DMS114 treated with DMSO at 0.1 percent for 48 hours (cell line): ENCODE measurements around the gene SLC25A25.
"Not testable (repeated sequence)": the region's sequence is repeated elsewhere in the genome, so short reads cannot be mapped to it uniquely, and the experiment has no call there.

Experiments used
- DNase-seq: peaks from one replicate; lab custom pipeline; 2025; ENCODE audit not compliant: unreplicated experiment; lab: John Stamatoyannopoulos, UW

SLC25A25 gene

DNA sequence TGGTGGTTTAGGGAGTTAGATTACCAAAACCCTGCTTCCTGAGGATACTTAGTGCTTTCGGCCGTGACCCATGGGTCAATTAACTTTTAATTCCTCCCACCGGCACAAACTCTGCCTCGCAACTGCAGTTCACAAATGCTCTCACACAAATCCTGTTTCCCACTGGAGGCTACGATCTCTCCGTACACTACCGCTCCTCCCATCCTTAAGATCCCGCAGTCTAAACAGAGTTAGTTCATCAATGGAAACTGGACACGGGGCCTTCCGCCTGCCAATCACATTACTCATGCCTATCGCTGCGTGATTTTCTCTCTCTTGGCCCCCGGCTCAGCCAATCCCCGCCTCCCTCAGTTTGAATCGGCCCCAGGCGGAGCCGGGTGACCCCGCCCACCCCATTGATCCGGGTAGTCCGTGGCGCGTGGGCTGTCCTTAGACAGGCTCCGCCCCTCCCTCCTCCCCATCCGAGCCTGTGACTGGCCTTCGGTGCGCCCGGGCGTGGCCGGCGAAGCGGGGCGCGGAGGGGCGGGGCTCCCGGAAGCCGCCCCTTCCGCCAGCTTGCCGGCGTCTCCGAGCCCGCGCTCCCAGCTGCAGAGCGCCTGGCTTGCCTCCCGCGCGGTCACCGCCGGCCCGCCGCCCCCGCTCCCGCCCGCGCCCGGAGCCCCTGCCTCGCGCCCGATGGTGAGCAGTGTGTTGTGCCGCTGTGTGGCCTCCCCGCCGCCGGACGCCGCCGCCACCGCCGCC lies at the start of gene SLC25A25:
SLC25A25 (plus strand) TSS at position 588 of the 741 bp plus-strand sequence; CDS start at position 676, 88 bp downstream.
- peak; percentile 96 for DNase-seq

DNA sequence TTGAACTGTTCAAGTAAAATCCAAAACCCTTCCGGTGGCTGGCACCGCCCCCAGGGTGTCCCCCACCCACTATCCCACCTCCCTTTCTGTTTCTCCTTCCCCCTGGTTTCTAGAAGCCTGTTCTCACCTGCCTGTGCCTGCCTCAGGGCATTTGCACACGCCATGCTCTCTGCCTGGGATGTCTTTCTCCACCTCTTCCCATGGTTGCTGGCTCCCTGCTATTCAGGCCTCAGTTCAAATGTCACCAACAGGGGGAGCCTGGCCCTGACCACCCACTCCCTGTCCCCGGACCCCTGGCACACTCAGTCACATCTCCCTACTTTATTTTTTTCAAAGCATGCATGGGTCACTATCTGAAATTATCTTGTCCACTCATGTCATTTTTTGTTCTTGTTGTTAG lies 47.3 kb upstream of the SLC25A25 start:
- no peak for DNase-seq

DNA sequence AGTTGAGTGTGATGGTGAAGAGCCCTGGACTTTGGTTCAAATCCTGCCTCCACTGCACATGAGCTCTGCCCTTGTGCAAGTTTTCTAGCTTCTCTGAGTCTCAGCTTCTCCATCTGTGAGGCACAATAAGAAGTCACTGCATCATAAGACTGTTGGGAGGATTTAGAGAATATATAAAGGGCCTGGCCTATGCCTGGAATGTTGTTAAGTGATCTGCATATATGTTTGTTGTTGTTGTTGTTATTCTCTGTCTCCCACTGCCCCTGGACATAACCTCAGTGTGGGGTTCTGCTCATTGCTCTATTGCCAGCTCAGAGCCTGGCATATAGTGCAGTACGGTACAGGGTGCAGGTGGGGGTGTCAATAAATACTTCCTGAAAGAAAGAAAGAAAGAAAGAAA lies 46.9 kb upstream of the SLC25A25 start:
- no peak for DNase-seq

DNA sequence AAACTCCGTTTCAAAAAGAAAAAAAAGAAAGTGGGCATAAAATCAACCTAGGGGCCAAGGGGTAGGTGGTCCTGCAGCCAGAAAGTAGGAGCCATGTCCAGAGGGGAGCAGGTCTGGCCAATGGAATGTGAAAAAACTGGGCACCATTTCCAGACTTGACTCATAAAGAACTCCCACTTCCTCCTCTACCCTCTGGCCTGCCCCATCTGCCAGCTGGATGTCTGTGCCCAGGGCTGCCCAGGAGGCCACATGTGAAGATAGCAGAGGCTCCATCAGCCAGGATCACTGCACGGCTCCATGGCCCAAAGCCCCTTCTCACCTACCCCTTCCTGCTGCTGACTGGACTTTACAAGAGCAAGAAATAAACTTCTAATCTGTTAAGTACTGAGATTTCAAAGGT lies 45.1 kb upstream of the SLC25A25 start:
- no peak for DNase-seq

DNA sequence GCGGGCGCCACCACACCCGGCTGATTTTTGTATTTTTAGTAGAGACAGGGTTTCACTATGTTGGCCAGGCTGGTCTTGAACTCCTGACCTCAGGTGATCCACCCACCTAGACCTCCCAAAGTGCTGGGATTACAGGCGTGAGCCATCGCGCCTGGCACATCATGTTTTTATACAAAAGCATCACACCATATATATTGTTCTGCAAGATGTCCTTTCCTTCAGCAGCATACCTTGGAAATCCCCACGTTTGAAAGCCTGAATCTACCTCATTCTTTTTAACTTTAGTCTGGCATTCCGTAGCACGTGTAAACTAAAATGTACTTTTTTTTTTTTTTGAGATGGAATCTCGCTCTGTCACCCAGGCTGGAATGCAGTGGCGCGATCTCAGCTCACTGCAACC lies 44.4 kb upstream of the SLC25A25 start:
- not testable (repeated sequence) for DNase-seq

DNA sequence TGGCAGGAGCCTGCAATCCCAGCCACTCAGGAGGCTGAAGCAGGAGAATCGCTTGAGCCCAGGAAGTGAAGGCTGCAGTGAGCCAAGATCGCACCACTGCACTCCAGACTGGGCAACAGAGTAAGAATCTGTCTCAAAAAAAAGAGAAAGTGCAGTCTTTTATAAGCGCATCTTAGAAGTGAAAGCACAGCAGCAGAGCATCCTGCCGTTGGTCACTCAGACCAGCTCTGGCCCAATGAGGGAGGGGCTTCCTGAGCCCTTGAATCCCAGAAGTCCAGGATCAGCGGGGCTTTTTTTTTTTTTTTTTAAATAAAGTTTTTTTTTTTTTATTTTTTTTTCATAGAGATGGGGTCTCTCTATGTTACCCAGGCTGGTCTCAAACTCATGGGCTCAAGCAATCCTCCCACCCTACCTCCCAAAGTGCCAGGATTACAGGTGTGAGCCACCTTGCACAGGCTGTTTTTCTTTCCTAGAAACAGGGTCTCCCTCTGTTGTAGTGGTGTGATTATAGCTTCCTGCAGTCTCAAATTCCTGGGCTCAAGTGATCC lies 43.2 kb upstream of the SLC25A25 start:
- DNase-seq: no peak

DNA sequence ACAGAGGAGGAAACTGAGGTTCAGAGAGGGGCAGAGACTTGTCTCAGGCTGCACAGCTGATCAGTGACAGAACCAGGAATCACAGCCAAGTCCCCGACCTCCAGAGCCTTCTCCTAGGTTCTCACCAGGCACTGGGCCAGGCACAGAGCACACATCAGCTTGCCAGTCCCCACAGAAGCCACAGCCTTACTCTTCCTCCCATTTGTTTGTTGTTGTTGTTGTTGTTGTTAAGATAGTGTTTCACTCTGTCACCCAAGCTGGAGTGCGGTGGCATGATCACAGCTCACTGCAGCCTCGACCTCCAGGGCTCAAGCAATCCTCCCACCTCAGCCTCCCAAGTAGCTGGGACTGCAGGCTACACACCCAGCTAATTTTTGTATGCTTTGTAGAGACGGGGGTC lies 42.3 kb upstream of the SLC25A25 start:
- DNase-seq: no peak

DNA sequence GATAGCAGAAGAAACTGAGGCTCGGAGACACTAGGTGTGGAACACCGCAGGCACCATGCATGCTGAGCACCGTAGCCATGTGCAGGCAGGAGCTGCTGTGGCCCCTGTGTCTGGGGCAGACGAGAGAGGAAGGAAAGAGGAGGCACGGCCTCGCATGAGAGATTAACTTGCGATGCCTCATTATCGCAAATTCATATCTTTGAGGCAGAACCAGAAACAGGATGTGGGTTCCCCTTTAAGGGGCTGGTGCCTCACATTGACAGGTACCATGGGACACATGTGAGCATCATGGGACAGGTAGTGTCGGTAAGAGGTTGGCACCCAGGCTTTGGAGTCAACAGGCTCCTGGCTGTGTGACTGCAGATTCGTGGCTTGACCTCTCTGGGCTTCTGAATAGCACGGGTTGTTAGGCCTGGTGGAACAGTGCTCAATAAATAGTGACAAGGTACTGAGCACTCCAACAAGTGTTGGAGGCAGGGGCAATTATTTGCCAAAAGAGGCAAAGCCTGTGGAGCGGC lies 41.7 kb upstream of the SLC25A25 start:
- no peak for DNase-seq

DNA sequence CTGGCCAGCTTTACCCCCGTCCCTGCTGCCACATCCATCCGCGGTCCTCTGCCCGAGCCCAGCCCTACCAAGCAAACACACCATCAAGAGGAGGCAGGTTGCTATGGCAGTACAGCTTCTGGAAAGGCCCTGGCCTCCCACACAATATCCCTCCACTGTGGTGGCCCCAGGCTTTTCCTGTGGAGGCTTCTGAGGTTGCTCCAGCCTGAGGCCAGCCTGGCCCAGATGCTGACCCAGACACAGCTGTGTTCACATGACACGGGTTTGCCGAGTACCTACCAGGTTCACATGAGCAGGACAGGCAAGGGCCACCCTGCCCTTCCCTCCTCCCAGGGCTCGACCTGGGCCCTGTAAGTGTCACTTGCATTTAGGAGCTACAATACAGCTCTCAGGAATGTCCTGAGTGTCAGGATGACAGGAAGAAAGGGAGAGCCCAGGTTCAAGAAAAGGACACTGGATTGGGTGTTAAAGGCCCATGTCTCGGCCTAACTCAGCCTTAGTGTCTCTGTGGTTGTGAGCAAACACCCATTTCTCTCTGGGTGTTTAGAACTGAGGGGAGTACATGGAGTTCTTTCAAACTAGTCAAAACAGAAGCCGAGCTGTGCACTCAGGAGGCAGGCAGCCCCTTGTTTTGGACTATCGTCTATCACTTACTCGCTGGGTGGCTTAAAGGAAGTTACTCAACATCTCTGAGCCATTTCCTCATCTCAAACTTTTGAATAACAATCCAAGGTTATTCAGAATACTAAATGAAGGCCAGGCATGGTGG lies 41.1 kb upstream of the SLC25A25 start:
- no peak for DNase-seq

DNA sequence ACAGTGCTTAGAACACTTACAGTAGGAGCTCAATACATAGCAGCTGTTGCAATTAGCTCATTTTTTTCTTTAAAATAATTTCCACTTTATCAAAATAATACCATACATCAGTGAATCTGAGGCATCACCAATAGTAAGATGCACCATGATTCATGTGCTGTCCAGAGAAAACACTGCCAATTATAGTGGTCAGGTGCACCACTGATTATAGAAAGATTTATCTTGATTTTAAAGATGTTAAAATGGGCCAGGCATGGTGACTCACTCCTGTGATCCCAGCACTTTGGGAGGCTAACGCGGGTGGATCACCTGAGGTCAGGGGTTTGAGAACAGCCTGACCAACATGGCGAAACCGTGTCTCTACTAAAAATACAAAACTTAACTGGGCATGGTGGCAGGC lies 40.3 kb upstream of the SLC25A25 start:
- DNase-seq: no peak

DNA sequence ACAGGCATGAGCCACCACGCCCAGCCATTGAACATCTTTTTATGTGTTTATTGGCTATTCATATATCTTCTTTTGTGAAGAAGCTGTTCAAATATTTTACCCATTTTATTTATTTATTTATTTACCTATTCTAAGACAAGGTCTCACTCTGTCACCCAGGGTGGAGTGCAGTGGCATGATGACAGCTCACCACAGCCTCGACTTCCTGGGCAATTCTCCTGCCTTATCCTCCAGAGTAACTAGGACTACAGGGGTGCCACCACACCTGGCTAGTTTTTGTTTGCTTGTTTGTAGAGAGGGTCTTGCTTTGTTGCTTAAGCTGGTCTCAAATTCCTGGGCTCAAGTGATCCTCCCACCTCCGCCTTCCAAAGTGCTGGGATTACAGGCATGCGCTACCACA lies 34.4 kb upstream of the SLC25A25 start:
- DNase-seq: no peak

DNA sequence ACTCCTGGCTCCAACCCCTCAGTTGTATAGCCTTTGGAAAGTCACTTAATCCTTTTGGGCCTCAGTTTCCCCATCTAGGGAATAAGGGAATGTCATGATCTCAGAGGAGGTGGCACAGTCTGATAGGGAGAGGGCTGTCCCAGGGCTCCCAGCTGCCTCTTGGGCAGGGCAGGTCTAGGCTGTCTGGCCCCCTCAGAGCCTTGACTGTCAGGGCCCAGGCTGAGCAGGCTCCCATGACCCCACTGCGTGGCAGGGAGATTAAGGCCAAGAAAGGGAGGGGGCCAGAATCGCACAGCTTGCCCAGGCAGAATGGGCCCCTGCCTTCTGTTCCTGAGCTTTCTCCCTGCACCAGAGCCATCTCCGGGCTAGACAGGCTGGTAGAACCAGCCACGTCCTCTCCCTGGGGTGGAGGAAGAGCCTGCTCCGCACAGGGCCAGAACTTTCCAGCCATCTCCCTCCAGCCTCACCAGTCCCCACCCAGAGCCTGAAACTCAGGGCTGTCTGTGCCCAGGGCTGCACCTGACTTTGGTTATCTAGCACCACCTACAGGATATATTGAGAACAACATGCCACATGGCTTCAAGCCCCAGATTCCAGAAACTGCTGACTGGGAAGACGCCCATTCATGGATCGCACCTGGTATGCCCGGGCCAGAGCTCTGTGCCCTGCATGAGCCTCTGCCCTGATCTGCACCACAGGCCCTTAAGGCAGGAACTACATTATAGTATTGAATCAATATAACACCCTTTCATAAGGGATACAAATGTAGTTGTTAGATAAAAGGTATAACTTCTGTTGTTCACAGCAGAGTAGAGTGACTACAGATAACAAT lies 33.0 kb upstream of the SLC25A25 start:
- peak; percentile 23 for DNase-seq

DNA sequence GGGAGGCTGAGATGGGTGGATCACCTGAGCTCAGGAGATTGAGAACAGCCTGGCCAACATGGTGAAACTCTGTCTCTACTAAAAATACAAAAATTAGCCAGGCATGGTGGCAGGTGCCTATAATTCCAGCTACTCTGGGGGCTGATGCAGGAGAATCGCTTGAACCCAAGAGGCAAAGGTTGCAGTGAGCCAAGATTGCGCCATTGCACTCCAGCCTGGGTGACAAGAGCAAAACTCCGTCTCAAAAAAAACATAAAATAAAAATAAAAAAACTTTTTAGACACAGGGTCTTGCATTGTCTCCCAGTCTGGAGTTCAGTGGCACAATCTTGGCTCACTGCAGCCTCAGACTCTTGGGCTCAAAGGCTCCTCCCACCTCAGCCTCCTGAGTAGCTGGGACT lies 31.5 kb upstream of the SLC25A25 start:
- not testable (repeated sequence) for DNase-seq

DNA sequence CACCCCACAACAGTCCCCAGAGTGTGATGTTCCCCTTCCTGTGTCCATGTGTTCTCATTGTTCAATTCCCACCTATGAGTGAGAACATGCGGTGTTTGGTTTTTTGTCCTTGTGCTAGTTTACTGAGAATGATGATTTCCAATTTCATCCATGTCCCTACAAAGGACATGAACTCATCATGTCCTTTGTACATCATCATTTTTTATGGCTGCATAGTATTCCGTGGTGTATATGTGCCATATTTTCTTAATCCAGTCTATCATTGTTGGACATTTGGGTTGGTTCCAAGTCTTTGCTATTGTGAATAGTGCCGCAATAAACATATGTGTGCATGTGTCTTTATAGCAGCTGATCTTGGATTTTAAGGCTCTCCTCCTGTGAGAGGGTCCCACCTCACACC lies 27.2 kb upstream of the SLC25A25 start:
- DNase-seq: not testable (repeated sequence)

DNA sequence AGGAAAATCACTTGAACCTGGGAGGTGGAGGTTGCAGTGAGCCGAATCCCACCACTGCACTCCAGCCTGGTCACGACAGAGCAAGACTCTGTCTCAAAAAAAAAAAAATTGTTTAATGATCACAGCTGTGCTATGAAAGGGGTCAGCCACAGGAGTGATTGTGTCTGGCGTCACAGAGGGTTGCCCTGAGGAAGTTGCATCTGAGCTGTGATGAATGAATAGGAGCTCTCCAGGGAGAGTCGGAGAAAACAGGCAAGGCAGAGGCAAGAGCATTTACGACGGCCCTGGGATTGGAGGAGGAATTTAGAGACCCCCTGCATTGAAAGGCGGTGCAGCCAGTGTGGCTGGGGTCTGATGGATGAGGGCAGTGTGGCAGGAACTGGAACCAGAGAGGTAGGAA lies 26.0 kb upstream of the SLC25A25 start:
- no peak for DNase-seq

DNA sequence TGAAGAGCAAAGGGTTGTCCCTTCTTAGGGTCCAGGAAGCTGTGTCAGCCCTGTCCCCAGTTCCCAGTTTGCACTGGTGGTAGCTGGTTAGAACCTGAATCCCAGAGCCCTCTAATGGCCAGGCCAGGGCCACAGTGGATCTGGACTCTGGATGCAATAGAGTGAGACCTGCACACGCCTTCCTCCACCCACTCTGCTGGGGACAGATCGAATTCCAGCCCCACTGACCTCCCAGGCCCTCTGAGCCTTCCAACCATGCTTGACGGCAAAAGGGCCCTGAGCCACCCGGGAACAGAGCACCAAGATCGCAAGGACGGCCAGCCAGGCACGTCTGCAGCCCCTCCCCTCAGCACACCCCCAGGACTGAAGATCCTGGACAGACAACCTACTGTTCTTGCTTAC lies 24.6 kb upstream of the SLC25A25 start:
- no peak for DNase-seq

DNA sequence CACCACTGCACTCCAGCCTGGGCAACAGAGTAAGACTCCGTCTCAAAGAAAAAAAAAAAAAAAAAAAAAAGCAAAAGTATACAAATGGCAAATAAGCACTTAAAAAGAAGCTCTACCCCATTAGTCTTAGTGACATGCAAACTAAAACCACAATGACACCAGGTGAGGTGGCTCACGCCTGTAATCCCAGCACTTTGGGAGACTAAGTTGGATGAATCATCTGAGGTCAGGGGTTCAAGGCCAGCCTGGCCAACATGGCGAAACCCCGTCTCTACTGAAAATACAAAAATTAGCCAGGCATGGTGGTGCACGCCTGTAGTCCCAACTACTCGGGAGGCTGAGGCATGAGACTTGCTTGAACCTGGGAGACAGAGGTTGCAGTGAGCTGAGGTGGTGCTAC lies 22.6 kb upstream of the SLC25A25 start:
- DNase-seq: not testable (repeated sequence)

DNA sequence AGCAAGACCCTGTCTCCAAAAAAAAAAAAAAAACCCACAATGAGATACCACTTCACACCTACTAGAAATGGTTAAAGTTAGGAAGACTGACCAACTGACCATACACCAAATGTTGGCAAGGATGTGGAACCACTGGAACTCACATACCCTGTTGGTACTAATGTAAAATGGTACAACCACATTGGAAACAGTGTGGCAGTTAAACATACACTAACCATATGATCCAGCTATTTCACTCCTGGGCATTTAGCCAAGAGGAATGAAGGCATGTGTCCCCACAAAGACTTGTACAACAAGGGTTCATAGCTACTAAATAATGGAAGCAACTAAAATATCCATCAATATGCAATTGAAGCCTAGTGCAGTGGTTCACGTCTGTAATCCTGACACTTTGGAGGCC lies 22.2 kb upstream of the SLC25A25 start:
- DNase-seq: no peak

DNA sequence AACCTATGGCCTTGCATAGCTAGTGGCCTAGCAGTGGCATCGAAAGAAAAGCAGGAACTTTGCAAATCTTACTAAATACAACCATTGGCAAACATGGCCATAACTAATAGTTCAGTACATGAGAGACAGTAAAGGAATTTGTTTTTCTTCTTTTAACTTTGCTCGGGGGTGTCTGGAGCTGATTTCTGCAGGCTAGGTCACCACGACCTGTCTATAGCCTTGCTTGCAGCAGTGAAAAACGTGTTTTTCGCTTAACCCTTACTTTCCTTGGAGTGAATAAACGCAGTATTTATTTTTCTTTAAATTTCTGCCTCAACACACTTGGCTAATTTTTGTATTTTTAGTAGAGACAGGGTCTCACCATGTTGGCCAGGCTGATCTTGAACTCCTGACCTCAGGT lies 20.8 kb upstream of the SLC25A25 start:
- no peak for DNase-seq

DNA sequence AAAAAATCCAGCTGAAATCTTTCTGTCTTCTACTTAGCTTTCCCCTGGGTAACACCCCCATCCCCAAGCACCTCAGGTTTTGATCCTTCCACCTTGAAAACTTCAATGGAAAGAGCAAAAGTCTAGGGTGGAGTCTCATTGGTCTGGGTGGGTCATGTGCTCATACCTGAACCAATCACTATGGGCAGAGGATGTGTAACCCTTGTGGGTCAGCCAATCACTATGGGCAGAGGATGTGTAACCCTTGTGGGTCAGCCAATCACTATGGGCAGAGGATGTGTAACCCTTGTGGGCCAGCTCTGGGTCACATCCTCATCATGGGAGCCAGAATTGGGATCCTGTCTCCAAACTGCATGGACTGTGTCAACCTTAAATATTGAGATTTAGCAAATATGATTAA lies 19.4 kb upstream of the SLC25A25 start:
- no peak for DNase-seq

DNA sequence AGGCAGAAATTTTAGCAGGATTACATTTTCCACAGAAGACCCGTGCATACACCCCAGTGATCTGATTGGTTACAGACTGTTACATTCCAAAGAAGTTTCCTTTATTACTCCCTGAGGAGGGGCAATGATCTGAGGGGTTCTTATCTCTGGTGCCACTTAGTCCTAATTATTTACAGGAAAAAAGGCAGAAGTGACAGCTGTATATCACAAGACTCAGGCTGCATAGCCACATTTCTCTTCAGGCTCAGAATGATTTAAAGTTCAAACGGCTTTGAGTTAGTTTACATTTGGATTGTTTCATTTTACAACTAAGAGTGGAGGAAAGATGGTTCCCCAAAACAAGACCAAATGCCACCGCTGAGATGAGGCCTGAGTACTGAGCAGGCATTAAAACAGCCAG lies 18.2 kb upstream of the SLC25A25 start:
- no peak for DNase-seq
